Measurements from ENCODE around the gene PTPRK.

PTPRK gene

GRCh38 chr6:128064540-128064895 is 455.9 kb downstream of the PTPRK start:
- DNase-seq (ENCODE audit: low read depth): no peak
- H3K4me3 ChIP-seq (ENCODE audit: low read depth, low read length): no peak overlapping the region
- TF ChIP-seq CTCF (IDR thresholded peaks at IDR 0.05; ENCODE audit: low read depth, low read length, missing control alignments): no peak

- DNase-seq (ENCODE audit: low read depth): no peak
- no peak overlapping the region for H3K4me3 ChIP-seq (ENCODE audit: low read depth, low read length)
- TF ChIP-seq CTCF (IDR thresholded peaks at IDR 0.05; ENCODE audit: low read depth, low read length, missing control alignments): no peak
Measured at GRCh38 chr6:128063850-128064539, 456.4 kb downstream of the PTPRK start.

- no peak for TF ChIP-seq CTCF (IDR thresholded peaks at IDR 0.05; ENCODE audit: low read depth, low read length, missing control alignments)
- H3K4me3 ChIP-seq (ENCODE audit: low read depth, low read length): no peak overlapping the region
- no peak for DNase-seq (ENCODE audit: low read depth)
Measured at GRCh38 chr6:128062882-128063603, 457.4 kb downstream of the PTPRK start.

GRCh38 chr6:128057946-128058345 is 462.5 kb downstream of the PTPRK start:
- no peak overlapping the region for H3K4me3 ChIP-seq (ENCODE audit: low read depth, low read length)
- no peak for DNase-seq (ENCODE audit: low read depth)
- no peak for TF ChIP-seq CTCF (IDR thresholded peaks at IDR 0.05; ENCODE audit: low read depth, low read length, missing control alignments)

- no peak overlapping the region for H3K4me3 ChIP-seq (ENCODE audit: low read depth, low read length)
- DNase-seq (ENCODE audit: low read depth): no peak
- no peak for TF ChIP-seq CTCF (IDR thresholded peaks at IDR 0.05; ENCODE audit: low read depth, low read length, missing control alignments)
Measured at GRCh38 chr6:128057541-128057940, 462.9 kb downstream of the PTPRK start.

- H3K4me3 ChIP-seq (ENCODE audit: low read depth, low read length): no peak overlapping the region
- no peak for DNase-seq (ENCODE audit: low read depth)
- TF ChIP-seq CTCF (IDR thresholded peaks at IDR 0.05; ENCODE audit: low read depth, low read length, missing control alignments): no peak
Measured at GRCh38 chr6:128053109-128053508, 467.3 kb downstream of the PTPRK start.

- DNase-seq (ENCODE audit: low read depth): no peak
- no peak for TF ChIP-seq CTCF (IDR thresholded peaks at IDR 0.05; ENCODE audit: low read depth, low read length, missing control alignments)
- no peak overlapping the region for H3K4me3 ChIP-seq (ENCODE audit: low read depth, low read length)
Measured at GRCh38 chr6:128047989-128048388, 472.4 kb downstream of the PTPRK start.
